ENCODE data around the gene TMEM108.

GRCh38 chr3:133152056-133152455 is 113.9 kb downstream of the TMEM108 start:
- no peak for TF ChIP-seq CTCF (IDR thresholded peaks at IDR 0.05; ENCODE audit: low read length)
- no peak for TF ChIP-seq EZH2 (IDR thresholded peaks at IDR 0.05; ENCODE audit: borderline replicate concordance, low read length)

All from OCI-LY1 (cell line).